Neural cell (in vitro differentiated cells): ENCODE results near the gene PTPRD. TPM values are rescaled to one million over a fixed set of nuclear protein-coding genes. Genes with fewer than 3 reads are reported as not detected.

Experiments
- H2AFZ ChIP-seq: fragments of 200-600, 300-800 bp; sonication (generic), shearing (Covaris generic); 2 replicates; pipeline ENCODE4 v1.6.0; 2014; ENCODE audit warnings: low read depth, mild to moderate bottlenecking, antibody characterized with exemption, low read length, moderate library complexity
- H3F3A ChIP-seq: fragments of 200-600 bp; shearing (Covaris generic); 2 replicates; pipeline ENCODE4 v1.6.1; 2016; ENCODE audit warnings: mild to moderate bottlenecking, moderate library complexity, mixed read lengths, antibody characterized with exemption, low read length; ENCODE audit not compliant: insufficient read depth, poor library complexity, severe bottlenecking
- H3K27ac ChIP-seq: fragments of 200-600, 300-800 bp; sonication (generic), shearing (Covaris generic); 2 replicates; pipeline ENCODE4 v1.5.1; 2014; ENCODE audit warnings: mild to moderate bottlenecking, low read length, moderate library complexity
- H3K27me3 ChIP-seq: fragments of 300-800, 200-600 bp; sonication (generic), shearing (Covaris generic); 2 replicates; pipeline ENCODE4 v1.6.0; 2014; ENCODE audit warnings: mild to moderate bottlenecking, low read depth, low read length, moderate library complexity; ENCODE audit not compliant: insufficient read depth
- H3K36me3 ChIP-seq: fragments of 300-800, 200-600 bp; sonication (generic), shearing (Covaris generic); 2 replicates; pipeline ENCODE4 v1.5.1; 2014; ENCODE audit warnings: mild to moderate bottlenecking, antibody characterized with exemption, low read length, moderate library complexity; ENCODE audit not compliant: insufficient read depth
- H3K4me2 ChIP-seq: fragments of 300-800, 200-600 bp; sonication (generic), shearing (Covaris generic); 2 replicates; pipeline ENCODE4 v1.6.0; 2014; ENCODE audit warnings: mild to moderate bottlenecking, low read length
- H3K4me3 ChIP-seq: fragments of 300-800, 200-600 bp; sonication (generic), shearing (Covaris generic); 2 replicates; pipeline ENCODE4 v1.5.1; 2014; ENCODE audit warnings: mild to moderate bottlenecking, low read length, moderate library complexity
- H3K79me2 ChIP-seq: fragments of 200-600 bp; shearing (Covaris generic); replicated peaks from 2 replicates; pipeline ENCODE4 v1.6.0; 2014; ENCODE audit warnings: mild to moderate bottlenecking, low read length, moderate library complexity; ENCODE audit not compliant: insufficient read depth
- H3K9ac ChIP-seq: fragments of 300-800, 200-600 bp; sonication (generic), shearing (Covaris generic); 2 replicates; pipeline ENCODE4 v1.6.1; 2016; ENCODE audit warnings: mild to moderate bottlenecking, low read length, mixed read lengths
- H3K9me2 ChIP-seq: fragments of 200-600 bp; shearing (Covaris generic); 2 replicates; pipeline ENCODE4 v1.6.1; 2016; ENCODE audit warnings: mild to moderate bottlenecking, low read length, mixed read lengths; ENCODE audit not compliant: insufficient read depth
- H3K9me3 ChIP-seq: fragments of 200-600, 300-800 bp; sonication (generic), shearing (Covaris generic); 2 replicates; pipeline ENCODE4 v1.6.1; 2016; ENCODE audit warnings: mild to moderate bottlenecking, mixed run types, low read length, moderate library complexity, mixed read lengths
- H4K20me1 ChIP-seq: fragments of 200-600 bp; shearing (Covaris generic); 2 replicates; pipeline ENCODE4 v1.6.1; 2016; ENCODE audit warnings: mild to moderate bottlenecking, mixed run types; ENCODE audit not compliant: insufficient read depth
- CTCF ChIP-seq: fragments of 450-650 bp; IDR thresholded peaks from 2 replicates; pipeline ENCODE4 v1.5.1; 2014; ENCODE audit warnings: antibody characterized with exemption, mild to moderate bottlenecking, moderate library complexity; ENCODE audit not compliant: poor library complexity, severe bottlenecking
- EP300 ChIP-seq: fragments of 450-650 bp; conservative IDR thresholded peaks from 2 replicates; pipeline ENCODE4 v1.6.1; 2014; ENCODE audit warnings: antibody characterized with exemption, mild to moderate bottlenecking, moderate library complexity; ENCODE audit not compliant: poor library complexity, severe bottlenecking
- EZH2 ChIP-seq: fragments of 200-600, 300-800 bp; shearing (Covaris generic), sonication (generic); IDR thresholded peaks from 2 replicates; pipeline ENCODE4 v1.6.1; 2014; ENCODE audit warnings: antibody characterized with exemption, low read length, borderline replicate concordance, mild to moderate bottlenecking; ENCODE audit not compliant: insufficient read depth, poor library complexity, severe bottlenecking
- MXI1 ChIP-seq: fragments of 450-650 bp; conservative IDR thresholded peaks from 2 replicates; pipeline ENCODE4 v1.6.1; 2014; ENCODE audit warnings: antibody characterized with exemption, mild to moderate bottlenecking; ENCODE audit not compliant: poor library complexity, severe bottlenecking
- POLR2AphosphoS5 ChIP-seq: IDR thresholded peaks from 2 replicates; pipeline ENCODE4 v1.6.1; 2012
- RAD21 ChIP-seq: fragments of 450-650 bp; conservative IDR thresholded peaks from 2 replicates; pipeline ENCODE4 v1.6.1; 2014; ENCODE audit warnings: antibody characterized with exemption, mild to moderate bottlenecking, moderate library complexity
- REST ChIP-seq: IDR thresholded peaks from 2 replicates; pipeline ENCODE4 v1.6.1; 2012; ENCODE audit warnings: borderline replicate concordance
- SMC3 ChIP-seq: fragments of 450-650 bp; conservative IDR thresholded peaks from 2 replicates; pipeline ENCODE4 v1.6.1; 2014; ENCODE audit warnings: antibody characterized with exemption, mild to moderate bottlenecking, moderate library complexity; ENCODE audit not compliant: poor library complexity
- TAF1 ChIP-seq: IDR thresholded peaks from 2 replicates; pipeline ENCODE4 v1.6.1; 2012; ENCODE audit warnings: low read depth
- polyA plus RNA-seq: library from polyadenylated mRNA; depleted of rRNA; stranded (reverse); fragments of >200 nt; gene quantifications from 2 replicates; pipeline ENCODE4 v1.2.3, GENCODE V29; 2014

Gene PTPRD
- polyA plus RNA-seq, 1 donor from 2014 or later = 143 TPM

GRCh38 chr9:9337129-9337528 is 1275.7 kb downstream of the PTPRD start:
- no peaks in the 10 kb centered on the region for H3F3A ChIP-seq
- no peaks in the 10 kb centered on the region for H3K9me2 ChIP-seq
- TF ChIP-seq SMC3 (no peak), MXI1 (no peak), EZH2 (no peak), RAD21 (no peak), TAF1 (no peak), EP300 (no peak), CTCF (no peak), POLR2AphosphoS5 (no peak), REST (no peak)

GRCh38 chr9:9326749-9327148 is 1286.1 kb downstream of the PTPRD start:
- Histone ChIP-seq H3K9me3 (no peaks in the 10 kb centered on the region), H2AFZ (no peak overlapping the region), H3K36me3 (no peaks in the 10 kb centered on the region), H4K20me1 (no peaks in the 10 kb centered on the region), H3K4me3 (no peak overlapping the region), H3K27ac (no peak overlapping the region), H3K9me2 (no peaks in the 10 kb centered on the region), H3K4me2 (no peak overlapping the region), H3K9ac (no peak overlapping the region), H3K27me3 (no peaks in the 10 kb centered on the region), H3K79me2 (no peaks in the 10 kb centered on the region), H3F3A (no peaks in the 10 kb centered on the region)
- no peak for TF ChIP-seq CTCF
- TF ChIP-seq POLR2AphosphoS5 = no peak
- TF ChIP-seq TAF1 = no peak
- no peak for TF ChIP-seq MXI1
- TF ChIP-seq EP300 = no peak
- TF ChIP-seq EZH2 = no peak
- no peak for TF ChIP-seq REST
- no peak for TF ChIP-seq SMC3
- no peak for TF ChIP-seq RAD21

More at GRCh38 chr9:9337129-9337528, 1275.7 kb downstream of the PTPRD start:
- Histone ChIP-seq H3K9me3 (no peaks in the 10 kb centered on the region), H3K79me2 (no peaks in the 10 kb centered on the region), H3K4me2 (no peak overlapping the region), H3K27me3 (no peaks in the 10 kb centered on the region), H3K9ac (no peak overlapping the region), H3K27ac (no peak overlapping the region), H2AFZ (no peak overlapping the region), H3K4me3 (no peak overlapping the region), H4K20me1 (no peaks in the 10 kb centered on the region), H3K36me3 (no peaks in the 10 kb centered on the region)
